EL (cell line): ENCODE measurements around the gene FOXP1.
"Not testable (repeated sequence)": the region's sequence is repeated elsewhere in the genome, so short reads cannot be mapped to it uniquely, and the experiment has no call there.

Experiments used
- DNase-seq: peaks from one replicate; pipeline ENCODE4 v3.0.0-alpha.2; 2016

FOXP1 gene

GRCh38 chr3:71446260-71446659 is 137.3 kb downstream of the FOXP1 start:
- DNase-seq = no peak

GRCh38 chr3:71444861-71445259 is 138.7 kb downstream of the FOXP1 start:
- DNase-seq = no peak

GRCh38 chr3:71444028-71444860 is 139.3 kb downstream of the FOXP1 start:
- peak; percentile 72 for DNase-seq

GRCh38 chr3:71443332-71443731 is 140.2 kb downstream of the FOXP1 start:
- DNase-seq = no peak

GRCh38 chr3:71442652-71443042 is 140.9 kb downstream of the FOXP1 start:
- DNase-seq = no peak

- no peak for DNase-seq
Observed at GRCh38 chr3:71441925-71442651, 141.4 kb downstream of the FOXP1 start.

GRCh38 chr3:71441217-71441924 is 142.2 kb downstream of the FOXP1 start:
- no peak for DNase-seq

GRCh38 chr3:71438904-71439303 is 144.6 kb downstream of the FOXP1 start:
- no peak for DNase-seq

- no peak for DNase-seq
Observed at GRCh38 chr3:71438071-71438685, 145.3 kb downstream of the FOXP1 start.

GRCh38 chr3:71436337-71436736 is 147.2 kb downstream of the FOXP1 start:
- DNase-seq = peak; percentile 87

GRCh38 chr3:71435836-71436235 is 147.7 kb downstream of the FOXP1 start:
- DNase-seq = not testable (repeated sequence)

- DNase-seq = no peak
Observed at GRCh38 chr3:71433631-71434030, 149.9 kb downstream of the FOXP1 start.

- DNase-seq = no peak
Observed at GRCh38 chr3:71432044-71432975, 151.2 kb downstream of the FOXP1 start.

GRCh38 chr3:71430941-71431552 is 152.5 kb downstream of the FOXP1 start:
- peak; percentile 55 for DNase-seq

GRCh38 chr3:71429597-71429988 is 153.9 kb downstream of the FOXP1 start:
- no peak for DNase-seq

GRCh38 chr3:71428841-71429596 is 154.5 kb downstream of the FOXP1 start:
- no peak for DNase-seq

- DNase-seq = peak; percentile 64
Observed at GRCh38 chr3:71425491-71426071, 157.9 kb downstream of the FOXP1 start.

GRCh38 chr3:71423151-71423906 is 160.2 kb downstream of the FOXP1 start:
- DNase-seq = peak; percentile 18

- DNase-seq = no peak
Observed at GRCh38 chr3:71421820-71422566, 161.5 kb downstream of the FOXP1 start.
